ENCODE data around the gene ANKHD1. TPM values are rescaled to one million over a fixed set of nuclear protein-coding genes. Genes with fewer than 3 reads are reported as not detected.

Gene ANKHD1
- total RNA-seq, 2 experiments from 2014 or later: 90.6 to 143 TPM

DNA sequence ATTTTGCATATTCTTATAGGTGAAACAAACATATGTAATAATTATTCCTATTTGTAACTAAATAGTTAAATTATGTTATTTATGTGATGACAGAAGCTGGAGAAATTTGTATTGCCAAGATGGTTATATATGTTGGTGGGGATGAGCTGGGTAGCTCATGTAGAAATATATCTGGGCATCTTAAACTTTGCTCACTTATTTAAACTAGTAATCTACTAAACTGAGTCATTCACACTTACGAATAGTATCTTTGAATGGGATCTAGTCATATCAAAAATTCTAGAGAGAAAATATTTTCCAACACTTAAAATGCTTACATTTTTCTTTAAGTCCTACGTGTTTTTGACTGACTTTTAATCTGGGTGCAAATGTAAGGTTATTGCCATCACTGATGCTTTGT lies 101.2 kb downstream of the ANKHD1 start:
- TF ChIP-seq EZH2phosphoT487 (IDR thresholded peaks at IDR 0.05; ENCODE audit: borderline replicate concordance, low read depth, low read length): no peak
- TF ChIP-seq, protein P1, sequence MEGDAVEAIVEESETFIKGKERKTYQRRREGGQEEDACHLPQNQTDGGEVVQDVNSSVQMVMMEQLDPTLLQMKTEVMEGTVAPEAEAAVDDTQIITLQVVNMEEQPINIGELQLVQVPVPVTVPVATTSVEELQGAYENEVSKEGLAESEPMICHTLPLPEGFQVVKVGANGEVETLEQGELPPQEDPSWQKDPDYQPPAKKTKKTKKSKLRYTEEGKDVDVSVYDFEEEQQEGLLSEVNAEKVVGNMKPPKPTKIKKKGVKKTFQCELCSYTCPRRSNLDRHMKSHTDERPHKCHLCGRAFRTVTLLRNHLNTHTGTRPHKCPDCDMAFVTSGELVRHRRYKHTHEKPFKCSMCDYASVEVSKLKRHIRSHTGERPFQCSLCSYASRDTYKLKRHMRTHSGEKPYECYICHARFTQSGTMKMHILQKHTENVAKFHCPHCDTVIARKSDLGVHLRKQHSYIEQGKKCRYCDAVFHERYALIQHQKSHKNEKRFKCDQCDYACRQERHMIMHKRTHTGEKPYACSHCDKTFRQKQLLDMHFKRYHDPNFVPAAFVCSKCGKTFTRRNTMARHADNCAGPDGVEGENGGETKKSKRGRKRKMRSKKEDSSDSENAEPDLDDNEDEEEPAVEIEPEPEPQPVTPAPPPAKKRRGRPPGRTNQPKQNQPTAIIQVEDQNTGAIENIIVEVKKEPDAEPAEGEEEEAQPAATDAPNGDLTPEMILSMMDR (conservative IDR thresholded peaks at IDR 0.05; ENCODE audit: low read length): no peak
- intact Hi-C loops (cut with micrococcal nuclease; ENCODE audit: unreplicated experiment): no loop called here
- Histone ChIP-seq H3K4me1 (ENCODE audit: insufficient read depth, low read length, poor library complexity, severe bottlenecking) (no peaks in the 10 kb centered on the region), H3K4me2 (ENCODE audit: low read length) (no peak overlapping the region), H4K20me1 (ENCODE audit: insufficient read depth, low read length) (no peaks in the 10 kb centered on the region; the same call in 1 of the 2 replicates), H3K79me2 (ENCODE audit: insufficient read depth, low read depth, low read length) (no peaks in the 10 kb centered on the region), H3K9me3 (ENCODE audit: low read length) (no peaks in the 10 kb centered on the region), H3K36me3 (ENCODE audit: insufficient read depth, low read length) (peaks cover 63% of the 10 kb centered on the region), H2AFZ (ENCODE audit: low read length) (no peak overlapping the region), H3K27ac (ENCODE audit: low read depth, low read length, poor library complexity, severe bottlenecking) (no peak overlapping the region), H3K9me2 (ENCODE audit: insufficient read depth, low read length) (no peaks in the 10 kb centered on the region), H3K4me3 (ENCODE audit: low read depth, low read length, poor library complexity, severe bottlenecking) (no peak overlapping the region)
- DNase-seq (ENCODE audit: low spot score): no peak
- ChIA-PET CTCF (ENCODE audit: unreplicated experiment) (no interaction called here), POLR2A (no interaction called here)
- BruUV-seq (replicated peaks): no TSS peak

DNA sequence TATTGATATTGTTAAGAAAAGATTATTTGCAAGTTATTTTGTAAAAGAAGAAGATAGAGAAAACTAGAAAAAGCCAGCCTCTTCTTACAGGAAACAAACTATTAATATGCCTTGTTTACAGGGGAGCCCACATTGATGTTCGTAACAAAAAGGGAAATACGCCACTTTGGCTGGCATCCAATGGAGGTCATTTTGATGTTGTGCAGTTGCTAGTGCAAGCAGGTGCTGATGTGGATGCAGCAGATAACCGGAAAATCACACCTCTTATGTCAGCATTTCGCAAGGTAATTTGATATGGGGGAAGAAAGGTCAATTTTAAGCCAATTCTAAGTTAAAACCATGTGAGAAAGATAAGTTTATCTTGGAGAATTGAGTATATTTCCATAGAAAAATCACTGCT lies 108.3 kb downstream of the ANKHD1 start:
- TF ChIP-seq, protein P1 (conservative IDR thresholded peaks at IDR 0.05; ENCODE audit: low read length): no peak
- TF ChIP-seq EZH2phosphoT487 (IDR thresholded peaks at IDR 0.05; ENCODE audit: borderline replicate concordance, low read depth, low read length): no peak
- no TSS peak for BruUV-seq (replicated peaks)
- Histone ChIP-seq H3K4me1 (ENCODE audit: insufficient read depth, low read length, poor library complexity, severe bottlenecking) (no peaks in the 10 kb centered on the region), H3K27ac (ENCODE audit: low read depth, low read length, poor library complexity, severe bottlenecking) (no peak overlapping the region), H3K4me2 (ENCODE audit: low read length) (no peak overlapping the region), H3K36me3 (ENCODE audit: insufficient read depth, low read length) (peaks cover 100% of the 10 kb centered on the region), H3K9me2 (ENCODE audit: insufficient read depth, low read length) (no peaks in the 10 kb centered on the region), H3K4me3 (ENCODE audit: low read depth, low read length, poor library complexity, severe bottlenecking) (no peak overlapping the region), H4K20me1 (ENCODE audit: insufficient read depth, low read length) (no peaks in the 10 kb centered on the region), H3K79me2 (ENCODE audit: insufficient read depth, low read depth, low read length) (no peaks in the 10 kb centered on the region), H3K9me3 (ENCODE audit: low read length) (no peaks in the 10 kb centered on the region), H2AFZ (ENCODE audit: low read length) (no peak overlapping the region)
- ChIA-PET POLR2A (interaction anchor here (0.9 kb wide), 1 partner anchor 10 kb away, joined by 4 read pairs; no protein-coding TSS in a partner anchor), CTCF (ENCODE audit: unreplicated experiment) (no interaction called here)
- intact Hi-C loops (cut with micrococcal nuclease; ENCODE audit: unreplicated experiment): no loop called here
- no peak for DNase-seq (ENCODE audit: low spot score)

DNA sequence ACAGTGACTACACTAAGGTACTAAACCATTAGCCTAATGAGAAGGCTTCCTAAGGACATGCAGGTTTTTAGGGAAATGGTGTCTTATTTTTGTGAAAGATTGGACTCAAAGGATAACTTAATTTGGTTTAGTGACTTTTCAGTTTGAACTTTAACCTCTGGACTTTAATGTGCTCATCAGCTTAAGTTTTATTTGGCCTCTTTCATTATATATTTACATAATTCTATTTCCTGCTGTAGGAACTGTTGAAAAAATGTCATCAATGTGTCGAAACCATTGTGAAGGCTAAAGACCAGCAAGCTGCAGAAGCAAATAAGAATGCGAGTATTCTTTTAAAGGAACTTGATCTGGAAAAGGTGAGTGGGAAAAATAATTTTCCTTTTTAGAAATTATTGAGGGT lies 111.5 kb downstream of the ANKHD1 start:
- peaks cover 75% of the 10 kb centered on the region for H3K36me3 ChIP-seq (ENCODE audit: insufficient read depth, low read length)
- POLR2A ChIA-PET: no interaction called here
- TF ChIP-seq EZH2phosphoT487 (IDR thresholded peaks at IDR 0.05; ENCODE audit: borderline replicate concordance, low read depth, low read length): no peak
- TF ChIP-seq, protein P1 (conservative IDR thresholded peaks at IDR 0.05; ENCODE audit: low read length): no peak

More for the DNA sequence above, 111.5 kb downstream of the ANKHD1 start:
- no peak overlapping the region for H3K4me2 ChIP-seq (ENCODE audit: low read length)
- no peaks in the 10 kb centered on the region for H3K4me1 ChIP-seq (ENCODE audit: insufficient read depth, low read length, poor library complexity, severe bottlenecking)
- H2AFZ ChIP-seq (ENCODE audit: low read length): no peak overlapping the region
- intact Hi-C loops (cut with micrococcal nuclease; ENCODE audit: unreplicated experiment): no loop called here
- BruUV-seq (replicated peaks): no TSS peak
- H3K9me2 ChIP-seq (ENCODE audit: insufficient read depth, low read length): no peaks in the 10 kb centered on the region
- H4K20me1 ChIP-seq (ENCODE audit: insufficient read depth, low read length): no peaks in the 10 kb centered on the region
- CTCF ChIA-PET (ENCODE audit: unreplicated experiment): no interaction called here
- H3K9me3 ChIP-seq (ENCODE audit: low read length): no peaks in the 10 kb centered on the region
- DNase-seq (ENCODE audit: low spot score): no peak
- no peaks in the 10 kb centered on the region for H3K79me2 ChIP-seq (ENCODE audit: insufficient read depth, low read depth, low read length)
- H3K27ac ChIP-seq (ENCODE audit: low read depth, low read length, poor library complexity, severe bottlenecking): no peak overlapping the region
- no peak overlapping the region for H3K4me3 ChIP-seq (ENCODE audit: low read depth, low read length, poor library complexity, severe bottlenecking)

Data from OCI-LY7 (cell line).